Esophagus squamous epithelium (tissue), 4 donors: ENCODE measurements around the gene EVA1A.

Source experiments
- POLR2A ChIP-seq, 4 donors: fragments of 450-650 bp; IDR thresholded peaks; one replicate each; pipeline ENCODE4 v1.6.1; 2017; ENCODE audit warnings: antibody characterized with exemption in 4 of 4, mild to moderate bottlenecking in 4 of 4, moderate library complexity in 3 of 4
- TF ChIP-seq, protein P1 (sequence below), 6 experiments: fragments of 450-650 bp in 4 of 6; fragments of 200-600 bp in 2 of 6; sonication (generic) in 2 of 6; IDR thresholded peaks; one replicate each; pipeline ENCODE4 v1.5.1; 2016 to 2019; ENCODE audit warnings: antibody characterized with exemption in 6 of 6, mild to moderate bottlenecking in 4 of 6, moderate library complexity in 4 of 6

DNA sequence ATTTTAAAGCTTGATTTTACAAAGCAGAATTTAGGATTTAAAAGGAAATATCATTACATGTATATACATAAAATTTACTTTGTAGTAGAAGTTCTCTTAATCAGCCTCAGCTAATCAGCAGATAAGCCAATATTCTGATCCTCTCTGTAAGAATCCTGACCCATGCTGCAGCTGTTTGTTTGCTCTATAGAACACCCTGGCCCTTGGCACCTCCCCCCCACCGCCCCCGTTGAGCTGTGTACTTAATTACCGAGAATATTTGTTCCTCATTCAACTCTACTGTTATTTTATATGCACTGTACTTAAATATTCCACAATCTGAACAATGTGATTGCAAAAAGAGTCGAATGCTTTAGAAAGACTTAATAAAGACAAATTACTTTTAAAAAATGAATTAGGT is 98.0 kb downstream of the EVA1A start:
- TF ChIP-seq, protein P1, sequence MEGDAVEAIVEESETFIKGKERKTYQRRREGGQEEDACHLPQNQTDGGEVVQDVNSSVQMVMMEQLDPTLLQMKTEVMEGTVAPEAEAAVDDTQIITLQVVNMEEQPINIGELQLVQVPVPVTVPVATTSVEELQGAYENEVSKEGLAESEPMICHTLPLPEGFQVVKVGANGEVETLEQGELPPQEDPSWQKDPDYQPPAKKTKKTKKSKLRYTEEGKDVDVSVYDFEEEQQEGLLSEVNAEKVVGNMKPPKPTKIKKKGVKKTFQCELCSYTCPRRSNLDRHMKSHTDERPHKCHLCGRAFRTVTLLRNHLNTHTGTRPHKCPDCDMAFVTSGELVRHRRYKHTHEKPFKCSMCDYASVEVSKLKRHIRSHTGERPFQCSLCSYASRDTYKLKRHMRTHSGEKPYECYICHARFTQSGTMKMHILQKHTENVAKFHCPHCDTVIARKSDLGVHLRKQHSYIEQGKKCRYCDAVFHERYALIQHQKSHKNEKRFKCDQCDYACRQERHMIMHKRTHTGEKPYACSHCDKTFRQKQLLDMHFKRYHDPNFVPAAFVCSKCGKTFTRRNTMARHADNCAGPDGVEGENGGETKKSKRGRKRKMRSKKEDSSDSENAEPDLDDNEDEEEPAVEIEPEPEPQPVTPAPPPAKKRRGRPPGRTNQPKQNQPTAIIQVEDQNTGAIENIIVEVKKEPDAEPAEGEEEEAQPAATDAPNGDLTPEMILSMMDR (IDR thresholded peaks at IDR 0.05), result no peak
- TF ChIP-seq POLR2A (IDR thresholded peaks at IDR 0.05), result no peak
